ENCODE data around the gene NOL4L.

The NOL4L gene

GRCh38 chr20:32600681-32601237, 15.6 kb upstream of the NOL4L start:
- Histone ChIP-seq H4K20me1 (ENCODE audit: low read depth, low read length) (no peaks in the 10 kb centered on the region), H3F3A (ENCODE audit: insufficient read depth) (no peaks in the 10 kb centered on the region), H3K27me3 (ENCODE audit: low read length) (no peaks in the 10 kb centered on the region), H3K9me3 (ENCODE audit: insufficient read depth, low read length) (no peaks in the 10 kb centered on the region), H3K4me3 (ENCODE audit: insufficient read depth, low read length, poor library complexity, severe bottlenecking) (no peak overlapping the region), H3K79me2 (ENCODE audit: insufficient read depth, low read length) (no peaks in the 10 kb centered on the region), H3K27ac (ENCODE audit: low read depth, low read length) (no peak overlapping the region), H2AFZ (ENCODE audit: low read depth, low read length, severe bottlenecking) (no peak overlapping the region), H3K9me2 (replicated peaks; ENCODE audit: insufficient read depth, low read length) (no peaks in the 10 kb centered on the region), H3K36me3 (ENCODE audit: low read length) (no peaks in the 10 kb centered on the region), H3K9ac (ENCODE audit: low read length) (no peak overlapping the region), H3K4me2 (ENCODE audit: low read depth, low read length, poor library complexity, severe bottlenecking) (no peak overlapping the region)
- TF ChIP-seq EZH2phosphoT487 (conservative IDR thresholded peaks at IDR 0.05; ENCODE audit: low read length) (no peak), CTCF (IDR thresholded peaks at IDR 0.05; ENCODE audit: insufficient read depth, low read length, poor library complexity, severe bottlenecking) (no peak)

GRCh38 chr20:32599783-32600340, 14.7 kb upstream of the NOL4L start:
- no peaks in the 10 kb centered on the region for H3K9me2 ChIP-seq (replicated peaks; ENCODE audit: insufficient read depth, low read length)
- H3K9ac ChIP-seq (ENCODE audit: low read length), result no peak overlapping the region
- TF ChIP-seq CTCF (IDR thresholded peaks at IDR 0.05; ENCODE audit: insufficient read depth, low read length, poor library complexity, severe bottlenecking) (no peak), EZH2phosphoT487 (conservative IDR thresholded peaks at IDR 0.05; ENCODE audit: low read length) (no peak)
- no peaks in the 10 kb centered on the region for H3K79me2 ChIP-seq (ENCODE audit: insufficient read depth, low read length)
- H3K9me3 ChIP-seq (ENCODE audit: insufficient read depth, low read length), result no peaks in the 10 kb centered on the region
- no peaks in the 10 kb centered on the region for H4K20me1 ChIP-seq (ENCODE audit: low read depth, low read length)
- H3F3A ChIP-seq (ENCODE audit: insufficient read depth), result no peaks in the 10 kb centered on the region
- no peak overlapping the region for H3K4me2 ChIP-seq (ENCODE audit: low read depth, low read length, poor library complexity, severe bottlenecking)
- H3K36me3 ChIP-seq (ENCODE audit: low read length), result no peaks in the 10 kb centered on the region
- H3K27me3 ChIP-seq (ENCODE audit: low read length), result no peaks in the 10 kb centered on the region
- no peak overlapping the region for H2AFZ ChIP-seq (ENCODE audit: low read depth, low read length, severe bottlenecking)
- H3K4me3 ChIP-seq (ENCODE audit: insufficient read depth, low read length, poor library complexity, severe bottlenecking), result no peak overlapping the region
- no peak overlapping the region for H3K27ac ChIP-seq (ENCODE audit: low read depth, low read length)

DNA sequence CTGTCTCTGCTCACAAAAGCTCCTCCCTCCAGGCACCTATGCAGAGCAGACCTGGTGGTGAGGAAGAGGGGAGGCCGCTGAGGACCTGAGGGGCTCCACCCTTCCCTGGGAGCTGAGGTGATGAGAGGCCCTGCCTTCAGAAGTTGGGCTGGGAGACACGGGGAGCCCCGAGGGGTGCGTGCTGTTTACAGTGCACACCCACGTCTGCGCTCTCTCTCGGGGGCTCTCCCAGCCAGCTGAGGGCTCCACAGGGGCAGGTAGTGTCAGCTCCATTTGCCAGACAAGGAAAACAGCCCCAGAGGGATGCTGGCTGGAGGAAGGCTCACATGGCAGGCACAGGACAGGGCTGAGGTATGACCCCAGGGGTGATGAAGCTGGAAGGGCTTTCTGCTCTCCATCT, 13.5 kb upstream of the NOL4L start:
- Histone ChIP-seq H3K27me3 (ENCODE audit: low read length) (no peaks in the 10 kb centered on the region), H3K9me2 (replicated peaks; ENCODE audit: insufficient read depth, low read length) (no peaks in the 10 kb centered on the region), H2AFZ (ENCODE audit: low read depth, low read length, severe bottlenecking) (no peak overlapping the region), H3F3A (ENCODE audit: insufficient read depth) (no peaks in the 10 kb centered on the region), H3K4me3 (ENCODE audit: insufficient read depth, low read length, poor library complexity, severe bottlenecking) (no peak overlapping the region), H3K27ac (ENCODE audit: low read depth, low read length) (no peak overlapping the region), H4K20me1 (ENCODE audit: low read depth, low read length) (no peaks in the 10 kb centered on the region), H3K4me2 (ENCODE audit: low read depth, low read length, poor library complexity, severe bottlenecking) (no peak overlapping the region), H3K9me3 (ENCODE audit: insufficient read depth, low read length) (no peaks in the 10 kb centered on the region), H3K36me3 (ENCODE audit: low read length) (no peaks in the 10 kb centered on the region), H3K9ac (ENCODE audit: low read length) (no peak overlapping the region), H3K79me2 (ENCODE audit: insufficient read depth, low read length) (no peaks in the 10 kb centered on the region)
- TF ChIP-seq EZH2phosphoT487 (conservative IDR thresholded peaks at IDR 0.05; ENCODE audit: low read length), result no peak
- TF ChIP-seq CTCF (IDR thresholded peaks at IDR 0.05; ENCODE audit: insufficient read depth, low read length, poor library complexity, severe bottlenecking), result no peak
